A375 (cell line): ENCODE results near the gene CCDC197. TPM values are rescaled to one million over a fixed set of nuclear protein-coding genes. Genes with fewer than 3 reads are reported as not detected.

Source experiments
- small RNA-seq: library from RNA; depleted of rRNA; stranded (forward); fragments of <200 nt; gene quantifications from one replicate; pipeline ENCODE3, GENCODE V24; 2014
- total RNA-seq: library from RNA; depleted of rRNA; stranded (reverse); fragments of >200 nt; shearing (Covaris generic); gene quantifications from 2 replicates; pipeline ENCODE4 v1.2.3, GENCODE V29; 2014; rRNA removed

Gene CCDC197
- total RNA-seq: not detected in 2 replicates

DNA sequence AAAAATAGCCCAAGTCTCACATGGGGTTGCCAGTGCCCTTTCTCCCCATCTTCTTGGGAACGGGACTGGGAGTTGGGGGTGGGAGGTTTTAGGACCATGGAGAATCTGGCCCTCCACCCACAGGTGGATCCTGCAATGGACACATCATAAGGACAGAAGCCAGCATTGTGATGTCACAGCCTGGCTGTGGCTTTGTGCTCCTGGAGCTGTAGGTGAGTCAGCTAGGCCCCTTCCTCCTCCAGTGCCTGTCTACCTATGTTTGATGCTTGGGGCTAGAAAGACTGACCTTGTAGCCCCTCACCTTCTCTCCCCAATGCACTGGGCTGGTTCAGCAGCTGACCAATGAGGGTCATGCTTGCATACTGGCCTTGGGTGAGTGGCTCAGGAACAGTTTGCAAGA is at the start of gene CCDC197:
CCDC197 (plus strand) TSS at position 220 of the 400 bp plus-strand sequence. CDS start 831 bp downstream, outside the sequence.

DNA sequence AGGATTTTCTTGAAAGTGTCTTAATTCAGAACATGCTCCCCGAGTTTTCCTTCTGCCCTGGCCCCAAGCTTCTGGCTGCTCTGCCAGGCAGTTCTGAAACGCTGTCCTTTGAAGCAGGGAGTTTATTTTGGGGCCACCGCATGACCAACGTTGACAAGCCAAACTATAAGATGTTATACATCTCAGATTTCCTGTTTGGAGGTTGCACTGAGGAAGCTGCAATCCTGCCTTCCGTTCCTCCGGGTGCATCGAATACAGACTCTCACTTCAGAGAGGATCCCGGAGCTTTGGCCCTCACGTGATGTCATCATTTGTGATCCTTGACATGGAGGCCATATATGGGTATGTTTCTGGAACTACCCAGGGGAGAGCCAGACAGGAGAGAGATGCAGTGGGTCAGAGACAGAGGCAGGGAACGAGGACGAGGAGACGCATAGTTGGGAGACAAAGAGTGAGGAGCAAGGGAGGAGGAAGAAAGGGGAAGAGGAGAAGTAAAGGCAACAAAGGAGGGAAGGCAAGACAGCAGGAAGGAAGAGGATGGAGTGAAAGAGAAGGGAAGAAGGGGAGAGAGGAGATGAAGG is 20.5 kb upstream of the CCDC197 start, which contains the start of gene ASB2:
ASB2 (minus strand) TSS at position 94 of the 581 bp plus-strand sequence. CDS start 12,031 bp downstream, outside the sequence.

DNA sequence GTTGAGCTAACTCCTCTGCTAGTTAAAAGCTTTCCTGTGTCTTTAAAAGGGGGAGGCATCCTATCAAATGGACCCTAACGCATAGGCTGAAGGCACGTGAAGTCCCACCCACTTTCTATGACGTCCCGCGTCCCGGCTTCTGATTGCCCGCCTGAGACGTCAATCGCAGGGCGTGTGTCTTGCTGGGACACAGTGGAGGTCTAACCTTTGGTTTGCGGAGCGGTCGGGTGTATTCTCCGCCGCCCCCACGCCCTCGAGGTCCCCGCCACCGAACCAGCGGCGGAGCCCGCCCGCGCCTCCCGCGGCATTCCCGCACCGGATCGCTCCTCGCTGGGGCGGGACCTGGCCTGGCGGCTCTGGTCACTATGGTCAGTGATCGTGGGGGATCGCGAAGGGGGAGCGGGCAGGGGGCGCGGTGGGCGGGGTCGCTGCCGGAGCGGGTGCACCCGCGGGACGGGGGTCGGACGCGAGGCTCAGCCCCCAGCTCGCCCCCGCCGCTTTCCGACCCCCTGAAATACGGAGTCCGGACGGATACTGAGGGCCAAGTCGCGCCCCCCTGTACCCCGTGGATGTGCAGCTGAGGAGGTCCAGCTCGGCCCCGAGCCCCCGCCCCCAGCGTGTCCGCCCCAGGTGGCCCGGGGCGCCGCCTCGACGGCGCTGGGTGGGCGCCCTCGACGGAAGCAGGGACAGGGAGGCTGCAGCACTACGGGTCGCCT is 29.2 kb downstream of the CCDC197 start, which contains the start of gene OTUB2:
OTUB2 (plus strand) TSS at position 168 of the 716 bp plus-strand sequence; CDS start at position 366, 198 bp downstream.

Small RNAs within 50 kb of the gene (small RNA-seq; reads per million reads assigned to genes)
- gene MIR4506: not detected

Other genes starting within 250 kb of the CCDC197 start
- gene PRIMA1, start 208.8 kb upstream of the CCDC197 start, total RNA-seq: 0.08 TPM in 1 of 2 replicates, not detected in the other
- not detected in 2 replicates for gene FAM181A, start 70.0 kb upstream of the CCDC197 start, total RNA-seq
- not detected in 2 replicates for gene ASB2, start 20.7 kb upstream of the CCDC197 start, total RNA-seq
- gene OTUB2, start 29.0 kb downstream of the CCDC197 start, total RNA-seq: 1.3 and 1.4 TPM in 2 replicates
- gene DDX24, start 83.9 kb downstream of the CCDC197 start, total RNA-seq: 122 and 146 TPM in 2 replicates
- gene IFI27L1, start 84.0 kb downstream of the CCDC197 start, total RNA-seq: 7.0 and 7.4 TPM in 2 replicates
- not detected in 2 replicates for gene IFI27, start 113.4 kb downstream of the CCDC197 start, total RNA-seq
- gene IFI27L2, start 132.3 kb downstream of the CCDC197 start, total RNA-seq: 110 and 120 TPM in 2 replicates
- gene PPP4R4, start 177.0 kb downstream of the CCDC197 start, total RNA-seq: 6.9 and 9.5 TPM in 2 replicates